Measurements from ENCODE around the gene CCDC183. TPM values are rescaled to one million over a fixed set of nuclear protein-coding genes. Genes with fewer than 3 reads are reported as not detected.
"Not testable (repeated sequence)": the region's sequence is repeated elsewhere in the genome, so short reads cannot be mapped to it uniquely, and the experiment has no call there.

Gene CCDC183
- total and polyA plus RNA-seq, 7 donors = 0.71 to 3.5 (median 2.2) TPM; not detected in 1

DNA sequence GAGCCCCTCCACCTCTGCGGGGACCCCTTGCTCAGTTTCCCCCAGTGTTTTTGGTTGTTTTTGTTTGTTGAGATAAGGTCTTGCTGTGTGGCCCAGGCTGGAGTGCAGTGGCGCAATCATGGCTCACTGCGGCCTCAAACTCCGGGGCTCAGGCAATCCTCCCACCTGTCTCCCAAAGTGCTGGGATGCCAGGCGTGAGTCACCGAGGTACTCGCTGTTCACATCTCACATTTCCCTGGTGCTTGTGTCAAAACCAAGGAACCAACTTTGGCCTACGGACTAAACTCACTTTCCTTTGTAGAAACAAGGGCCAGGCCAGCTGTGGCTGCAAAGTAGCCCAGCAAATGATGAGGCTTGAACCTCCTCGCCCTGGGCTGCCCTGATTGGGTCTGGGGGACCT is 36.4 kb downstream of the CCDC183 start:
- Histone ChIP-seq H3K4me1 (no peaks in the 10 kb centered on the region), H3K27ac (no peak overlapping the region), H3K9me3 (no peaks in the 10 kb centered on the region), H3K27me3 (no peaks in the 10 kb centered on the region), H3K36me3 (peaks cover 14 to 66% (median 35%) of the 10 kb centered on the region in 4 donors), H3K4me3 (no peak overlapping the region)
- DNase-seq = no peak
- intact Hi-C loops (cut with DNase I) = no loop called here
- 95 to 96% methylated on average over 9 of the region's 9 CpGs for WGBS, 2 donors
- no peak for TF ChIP-seq POLR2A (IDR thresholded peaks at IDR 0.05)
- TF ChIP-seq POLR2AphosphoS5 (IDR thresholded peaks at IDR 0.05) = no peak
- TF ChIP-seq EP300 (IDR thresholded peaks at IDR 0.05) = no peak
- TF ChIP-seq, protein P1, sequence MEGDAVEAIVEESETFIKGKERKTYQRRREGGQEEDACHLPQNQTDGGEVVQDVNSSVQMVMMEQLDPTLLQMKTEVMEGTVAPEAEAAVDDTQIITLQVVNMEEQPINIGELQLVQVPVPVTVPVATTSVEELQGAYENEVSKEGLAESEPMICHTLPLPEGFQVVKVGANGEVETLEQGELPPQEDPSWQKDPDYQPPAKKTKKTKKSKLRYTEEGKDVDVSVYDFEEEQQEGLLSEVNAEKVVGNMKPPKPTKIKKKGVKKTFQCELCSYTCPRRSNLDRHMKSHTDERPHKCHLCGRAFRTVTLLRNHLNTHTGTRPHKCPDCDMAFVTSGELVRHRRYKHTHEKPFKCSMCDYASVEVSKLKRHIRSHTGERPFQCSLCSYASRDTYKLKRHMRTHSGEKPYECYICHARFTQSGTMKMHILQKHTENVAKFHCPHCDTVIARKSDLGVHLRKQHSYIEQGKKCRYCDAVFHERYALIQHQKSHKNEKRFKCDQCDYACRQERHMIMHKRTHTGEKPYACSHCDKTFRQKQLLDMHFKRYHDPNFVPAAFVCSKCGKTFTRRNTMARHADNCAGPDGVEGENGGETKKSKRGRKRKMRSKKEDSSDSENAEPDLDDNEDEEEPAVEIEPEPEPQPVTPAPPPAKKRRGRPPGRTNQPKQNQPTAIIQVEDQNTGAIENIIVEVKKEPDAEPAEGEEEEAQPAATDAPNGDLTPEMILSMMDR (IDR thresholded peaks at IDR 0.05) = no peak

DNA sequence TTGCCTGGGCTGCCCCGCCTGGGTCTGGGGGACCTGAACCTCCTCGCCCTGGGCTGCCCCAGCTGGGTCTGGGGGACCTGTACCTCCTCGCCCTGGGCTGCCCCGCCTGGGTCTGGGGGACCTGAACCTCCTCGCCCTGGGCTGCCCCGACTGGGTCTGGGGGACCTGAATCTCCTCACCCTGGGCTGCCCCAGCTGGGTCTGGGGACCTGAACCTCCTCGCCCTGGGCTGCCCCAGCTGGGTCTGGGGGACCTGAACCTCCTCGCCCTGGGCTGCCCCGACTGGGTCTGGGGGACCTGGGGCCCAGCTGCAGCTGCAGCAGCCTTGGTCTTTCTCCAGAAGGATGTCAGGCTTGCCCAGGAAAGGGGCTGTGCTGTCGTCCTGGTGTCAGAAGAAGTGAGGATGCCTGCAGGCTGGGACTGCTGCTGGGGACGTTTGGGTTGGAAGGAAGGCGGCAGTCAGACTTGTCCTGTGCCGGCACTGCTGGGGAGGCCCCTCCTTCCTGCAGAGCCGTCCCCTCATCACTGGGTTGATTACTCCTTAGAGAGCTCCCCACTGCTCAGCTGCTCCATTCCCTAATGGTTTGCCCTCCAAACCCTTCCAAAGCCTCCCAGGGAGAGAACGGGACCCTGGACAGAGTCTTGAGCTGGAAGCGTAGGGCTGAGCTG is 37.4 kb downstream of the CCDC183 start:
- WGBS, 2 donors = 89 to 91% methylated on average over 16 of the region's 16 CpGs
- H3K9me3 ChIP-seq; H3K4me1 ChIP-seq; H3K27ac ChIP-seq; DNase-seq; H3K4me3 ChIP-seq; H3K27me3 ChIP-seq; intact Hi-C loops (cut with DNase I): not testable (repeated sequence)
- H3K36me3 ChIP-seq = peaks cover 14 to 65% (median 32%) of the 10 kb centered on the region in 4 donors

DNA sequence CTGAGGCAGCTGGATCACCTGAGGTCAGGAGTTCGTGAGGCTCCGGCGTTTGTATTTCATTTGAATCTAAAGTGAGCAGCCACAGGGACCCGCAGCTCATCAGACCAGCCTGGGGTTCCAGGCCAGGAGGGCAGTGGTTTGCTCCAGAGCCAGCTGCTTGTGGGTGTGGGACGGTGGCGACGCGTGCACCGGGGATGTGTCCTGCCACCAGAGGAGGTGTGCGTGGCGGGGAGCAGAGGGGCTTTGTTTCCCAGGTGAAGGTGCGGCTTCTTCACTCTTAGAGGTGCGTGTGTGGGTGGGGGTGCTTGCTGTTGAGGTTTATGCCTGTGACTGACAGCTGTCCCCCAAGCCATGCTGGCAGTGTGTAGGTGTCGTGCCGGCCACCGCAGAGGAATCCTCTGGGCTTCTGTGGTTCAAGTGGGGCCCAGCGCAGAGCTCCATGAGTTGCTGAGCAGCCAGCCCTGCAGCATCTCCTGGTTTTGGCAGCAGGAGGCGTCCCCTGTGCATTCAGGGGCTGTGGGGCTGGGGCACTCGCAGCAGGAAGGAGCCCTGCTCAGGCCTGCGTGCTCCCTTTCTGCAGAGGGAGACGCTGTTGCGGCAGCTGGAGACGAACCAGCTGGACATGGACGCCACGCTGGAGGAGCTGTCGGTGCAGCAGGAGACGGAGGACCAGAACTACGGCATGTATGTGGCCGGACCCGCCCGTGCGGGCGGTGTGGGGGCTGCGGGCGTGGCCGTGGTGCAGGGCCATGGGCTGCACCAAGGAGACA is 39.2 kb downstream of the CCDC183 start:
- no peaks in the 10 kb centered on the region for H3K9me3 ChIP-seq
- WGBS, 2 donors = 92 to 95% methylated on average over 36 of the region's 36 CpGs
- H3K4me3 ChIP-seq = no peak overlapping the region
- no peak for DNase-seq
- H3K36me3 ChIP-seq = peaks cover 2 to 65% (median 31%) of the 10 kb centered on the region in 4 donors
- intact Hi-C loops (cut with DNase I) = no loop called here
- H3K4me1 ChIP-seq = no peaks in the 10 kb centered on the region
- TF ChIP-seq POLR2A (IDR thresholded peaks at IDR 0.05) (no peak), POLR2AphosphoS5 (IDR thresholded peaks at IDR 0.05) (no peak), EP300 (IDR thresholded peaks at IDR 0.05) (no peak)
- TF ChIP-seq, protein P1 (IDR thresholded peaks at IDR 0.05) = no peak
- no peaks in the 10 kb centered on the region for H3K27me3 ChIP-seq
- H3K27ac ChIP-seq = no peak overlapping the region

DNA sequence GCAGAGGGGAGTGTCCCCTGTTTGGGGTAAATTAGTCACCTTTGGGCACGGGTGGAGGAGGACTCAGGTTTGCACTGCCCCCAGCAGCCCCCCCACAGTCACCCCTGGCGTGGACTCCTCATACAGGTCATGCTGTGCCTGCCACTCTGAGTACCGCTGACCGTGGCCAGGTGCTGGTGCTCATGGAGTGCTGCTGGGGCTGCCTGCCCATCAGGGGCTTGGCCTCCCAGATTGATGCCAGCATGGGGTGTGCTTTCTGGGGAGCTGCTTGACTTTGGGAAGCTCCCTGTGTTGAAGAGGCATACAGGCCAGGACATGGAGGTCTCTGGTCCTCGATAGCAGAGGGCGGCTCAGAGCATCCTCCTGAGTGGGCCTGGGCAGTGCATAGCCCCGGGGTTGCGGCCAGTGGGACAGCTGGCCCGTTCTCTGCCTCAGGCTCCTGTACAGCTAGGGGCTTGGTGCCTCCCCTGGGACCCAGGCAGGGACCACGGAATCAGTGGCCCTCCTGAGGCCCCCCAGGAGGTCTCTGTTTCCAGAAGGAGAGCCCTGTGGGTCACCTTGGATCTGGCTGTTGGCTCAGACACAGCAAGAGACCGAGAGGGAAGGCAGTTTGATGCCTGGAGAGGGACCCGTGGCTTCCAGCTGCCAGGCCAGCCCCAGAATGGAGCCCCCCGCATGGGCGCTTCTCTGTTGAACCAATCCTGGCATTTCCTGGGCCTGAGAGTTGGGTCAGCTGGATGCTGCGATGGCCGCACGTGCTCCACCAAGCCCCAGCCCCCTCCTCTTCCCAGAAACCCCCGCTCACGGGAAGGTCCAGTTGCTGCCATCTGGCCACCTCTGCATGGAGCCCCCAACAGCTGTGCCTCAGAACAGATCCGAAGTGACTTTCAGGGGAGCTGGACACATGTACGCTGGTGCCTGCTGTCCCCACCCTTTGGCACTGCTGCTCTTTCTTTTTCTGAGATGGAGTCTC is 40.1 kb downstream of the CCDC183 start:
- WGBS, 2 donors = 87 to 93% methylated on average over 21 of the region's 21 CpGs
- intact Hi-C loops (cut with DNase I) = no loop called here
- TF ChIP-seq, protein P1 (IDR thresholded peaks at IDR 0.05) = no peak
- TF ChIP-seq POLR2AphosphoS5 (IDR thresholded peaks at IDR 0.05) (no peak), POLR2A (IDR thresholded peaks at IDR 0.05) (no peak), EP300 (IDR thresholded peaks at IDR 0.05) (no peak)

More for the DNA sequence above, 40.1 kb downstream of the CCDC183 start:
- H3K27me3 ChIP-seq = no peaks in the 10 kb centered on the region
- H3K9me3 ChIP-seq = no peaks in the 10 kb centered on the region
- H3K27ac ChIP-seq = no peak overlapping the region
- peaks cover 0 to 60% (median 24%) of the 10 kb centered on the region in 4 donors for H3K36me3 ChIP-seq
- H3K4me3 ChIP-seq = no peak overlapping the region
- no peak for DNase-seq
- peaks cover 0 to 6% (median 4%) of the 10 kb centered on the region in 4 donors for H3K4me1 ChIP-seq

Data from sigmoid colon (tissue), 7 donors.